GM12878 (cell line): ENCODE measurements around the gene MEGF9. TPM values are rescaled to one million over a fixed set of nuclear protein-coding genes. Genes with fewer than 3 reads are reported as not detected.

Source experiments
- ATAC-seq: fragments of 200-7000 bp; cut with Tn5 transposase; 3 replicates; pipeline ENCODE4 v1.9.1; 2020; ENCODE audit warnings: mild to moderate bottlenecking, moderate library complexity
- BruUV-seq: library from RNA; stranded (reverse); fragments of 400-500 nt; replicated peaks from 2 replicates; lab custom pipeline; 2021; lab: Mats Ljungman, UMichigan
- CTCF ChIA-PET: fragments of 300-600 bp; sonication (Branson Sonifier 250); formaldehyde crosslinking; extraction: SDS; loops from one replicate; lab custom pipeline; 2021; ENCODE audit warnings: inconsistent platforms; lab: Yijun Ruan, JAX
- POLR2A ChIA-PET: fragments of 350-600 bp; formaldehyde crosslinking; extraction: SDS; loops from one replicate; lab custom pipeline; 2021; ENCODE audit warnings: inconsistent platforms; lab: Charles Lee
- RAD21 ChIA-PET: fragments of 300-600 bp; sonication (Branson Sonifier 250); formaldehyde crosslinking; loops from one replicate; lab custom pipeline; 2023; ENCODE audit warnings: antibody characterized with exemption; ENCODE audit not compliant: unreplicated experiment; lab: Charles Lee
- SMC1A ChIA-PET: fragments of 300-600 bp; sonication (Branson Sonifier 250); formaldehyde crosslinking; loops from one replicate; lab custom pipeline; 2023; ENCODE audit not compliant: unreplicated experiment, uncharacterized antibody; lab: Charles Lee
- DNase-seq: peaks from one replicate; pipeline ENCODE4 v3.0.0-alpha.2; 2011; ENCODE audit warnings: low read depth, low spot score
- FAIRE-seq: peaks from 3 replicates; lab custom pipeline; 2011; peaks lifted over from hg19 to GRCh38; lab: Jason Lieb, UNC
- H2AFZ ChIP-seq: 2 replicates; pipeline ENCODE4 v1.6.0; 2011; ENCODE audit warnings: low read depth, low read length, control low read depth; ENCODE audit not compliant: control insufficient read depth
- H3K27ac ChIP-seq: 2 replicates; pipeline ENCODE4 v1.5.1; 2011; ENCODE audit warnings: control low read depth; ENCODE audit not compliant: control insufficient read depth, insufficient read depth
- H3K27me3 ChIP-seq, 2 experiments: replicated peaks in 1 of 2; 2 replicates each; pipeline versions ENCODE4 v1.6.0 to v1.6.1; 2011; ENCODE audit warnings: low read length in 1 of 2; ENCODE audit not compliant: control insufficient read depth in 2 of 2, insufficient read depth in 2 of 2
- H3K36me3 ChIP-seq, 2 experiments: 2 replicates each; pipeline ENCODE4 v1.5.1; 2011; ENCODE audit warnings: low read length in 1 of 2; ENCODE audit not compliant: control insufficient read depth in 2 of 2, insufficient read depth in 2 of 2
- H3K4me1 ChIP-seq: 2 replicates; pipeline ENCODE4 v1.6.1; 2011; ENCODE audit warnings: mild to moderate bottlenecking, low read length, moderate library complexity, mixed read lengths; ENCODE audit not compliant: control insufficient read depth, insufficient read depth
- H3K4me2 ChIP-seq: 2 replicates; pipeline ENCODE4 v1.6.0; 2011; ENCODE audit warnings: control low read depth; ENCODE audit not compliant: control insufficient read depth, insufficient read depth
- H3K4me3 ChIP-seq: fragments of 200-600 bp; sonication (generic); 2 replicates; pipeline ENCODE4 v1.5.1; 2016
- H3K79me2 ChIP-seq: 2 replicates; pipeline ENCODE4 v1.6.0; 2011; ENCODE audit warnings: low read length; ENCODE audit not compliant: control insufficient read depth, insufficient read depth
- H3K9ac ChIP-seq: 2 replicates; pipeline ENCODE4 v1.8.0; 2011; ENCODE audit warnings: low read length, control low read depth, mixed read lengths; ENCODE audit not compliant: control insufficient read depth, insufficient read depth
- H3K9me3 ChIP-seq: replicated peaks from 3 replicates; pipeline ENCODE4 v1.5.1; 2011; ENCODE audit warnings: mild to moderate bottlenecking, low read length; ENCODE audit not compliant: control insufficient read depth, insufficient read depth
- H4K20me1 ChIP-seq: 2 replicates; pipeline ENCODE4 v1.6.0; 2011; ENCODE audit not compliant: control insufficient read depth, insufficient read depth
- ATF7 ChIP-seq: fragments of 450-650 bp; IDR thresholded peaks from 2 replicates; pipeline ENCODE4 v1.6.1; 2016; ENCODE audit warnings: low read depth, mild to moderate bottlenecking
- CBX3 ChIP-seq: fragments of 200-600 bp; sonication (generic); IDR thresholded peaks from 2 replicates; pipeline ENCODE4 v1.6.1; 2016; ENCODE audit warnings: low read depth, borderline replicate concordance
- CBX5 ChIP-seq: sonication (generic); IDR thresholded peaks from 2 replicates; pipeline ENCODE4 v1.6.1; 2016; ENCODE audit warnings: low read depth, moderate library complexity, mild to moderate bottlenecking, inconsistent platforms
- CHD4 ChIP-seq: fragments of 200-600 bp; sonication (generic); IDR thresholded peaks from 2 replicates; pipeline ENCODE4 v1.6.1; 2016; ENCODE audit warnings: mild to moderate bottlenecking
- ESRRA ChIP-seq: IDR thresholded peaks from 2 replicates; pipeline ENCODE4 v1.6.1; 2012; ENCODE audit warnings: mild to moderate bottlenecking, low read length, improper control_type of control experiment
- EZH2 ChIP-seq: IDR thresholded peaks from 2 replicates; pipeline ENCODE4 v1.6.1; 2012; ENCODE audit warnings: low read depth, mild to moderate bottlenecking, control low read depth, inconsistent platforms, low read length, borderline replicate concordance; ENCODE audit not compliant: control insufficient read depth
- GATAD2B ChIP-seq: fragments of 450-650 bp; conservative IDR thresholded peaks from 2 replicates; pipeline ENCODE4 v1.6.1; 2017; ENCODE audit warnings: low read depth, mild to moderate bottlenecking, moderate library complexity
- NFYA ChIP-seq: IDR thresholded peaks from 2 replicates; pipeline ENCODE4 v1.6.1; 2011; ENCODE audit warnings: low read depth, mild to moderate bottlenecking, low read length, improper control_type of control experiment, borderline replicate concordance
- PKNOX1 ChIP-seq: fragments of 450-650 bp; IDR thresholded peaks from 2 replicates; pipeline ENCODE4 v1.6.1; 2016; ENCODE audit warnings: mild to moderate bottlenecking
- SIX5 ChIP-seq: IDR thresholded peaks from 2 replicates; pipeline ENCODE4 v1.6.1; 2011; ENCODE audit warnings: mild to moderate bottlenecking, low read depth, low read length, moderate library complexity; ENCODE audit not compliant: severe bottlenecking
- SREBF1 ChIP-seq: IDR thresholded peaks from 2 replicates; pipeline ENCODE4 v1.6.1; 2012; ENCODE audit warnings: mild to moderate bottlenecking, low read length
- STAT3 ChIP-seq: IDR thresholded peaks from 2 replicates; pipeline ENCODE4 v1.6.1; 2011; ENCODE audit warnings: low read depth, low read length, improper control_type of control experiment
- TBL1XR1 ChIP-seq: IDR thresholded peaks from 2 replicates; pipeline ENCODE4 v1.6.1; 2012; ENCODE audit warnings: low read depth, low read length, improper control_type of control experiment
- TCF3 ChIP-seq: IDR thresholded peaks from 2 replicates; pipeline ENCODE4 v1.6.1; 2012; ENCODE audit warnings: low read depth, mild to moderate bottlenecking, low read length, borderline replicate concordance; ENCODE audit not compliant: insufficient read depth
- YY1 ChIP-seq: IDR thresholded peaks from 2 replicates; pipeline ENCODE4 v1.6.1; 2011; ENCODE audit warnings: low read depth, mild to moderate bottlenecking, low read length
- ZBTB33 ChIP-seq: fragments of 450-650 bp; IDR thresholded peaks from 2 replicates; pipeline ENCODE4 v1.6.1; 2017; ENCODE audit warnings: mild to moderate bottlenecking
- ZNF217 ChIP-seq: fragments of 450-650 bp; IDR thresholded peaks from 2 replicates; pipeline ENCODE4 v1.6.1; 2017; ENCODE audit warnings: antibody characterized with exemption, mild to moderate bottlenecking
- WGBS: methylation state at CpG from one replicate; pipeline ENCODE4 v1.1.6; 2016; ENCODE audit warnings: low lambda C conversion rate; ENCODE audit not compliant: insufficient replicate concordance, insufficient coverage; ENCODE audit errors: missing lambda C conversion rate; 5-methylcytosine and 5-hydroxymethylcytosine counted together
- in situ Hi-C: fragments of 300-500 bp; cut with MboI; formaldehyde crosslinking; loops from 9 replicates; pipeline ENCODE4 v1.14.3; 2018; ENCODE audit warnings: mixed read lengths
- intact Hi-C: fragments of 100-400 bp; cut with micrococcal nuclease; formaldehyde crosslinking; loops from one replicate; pipeline ENCODE4 v1.14.2; 2022; ENCODE audit not compliant: unreplicated experiment
- polyA plus RNA-seq, 11 experiments: library from polyadenylated mRNA; depleted of rRNA in 4 of 11; unstranded in 6 of 11; stranded (reverse) in 5 of 11; fragments of >200 nt; fragmentation: Nextera tagmentation in 4 of 11; fragmentation: Illumina TruSeq in 1 of 11; extraction: Ambion mirVana in 4 of 11; extraction: Trizol in 1 of 11; gene quantifications; 1 replicate in 1 of 11; 2 replicates in 10 of 11; pipeline versions ENCODE4 v1.2.1 to v1.2.3, GENCODE V29; 2011 to 2016; ENCODE audit warnings: inconsistent platforms in 2 of 11, missing spikeins in 2 of 11, low read depth in 1 of 11
- total RNA-seq, 4 experiments: library from RNA; depleted of rRNA in 3 of 4; stranded (reverse); fragments of >200 nt in 3 of 4; fragmentation: Illumina TruSeq in 1 of 4; extraction: Trizol in 1 of 4; gene quantifications; 2 replicates each; pipeline versions ENCODE4 v1.2.1 to v1.2.3, GENCODE V29; 2013 to 2021

MEGF9 gene
- total and polyA plus RNA-seq, 10 of the 15 experiments (the other 5 are each of a cell fraction or from before 2014, with no cell fraction given), result 0.71 to 5.1 (median 2.6) TPM

- SMC1A ChIA-PET, result no interaction called here
- no peak overlapping the region for H3K9ac ChIP-seq
- no peaks in the 10 kb centered on the region for H3K79me2 ChIP-seq
- FAIRE-seq (no peak), ATAC-seq (no peak), DNase-seq (no peak)
- peaks cover 2 to 11% of the 10 kb centered on the region in 2 experiments; a peak in 3 of 4 replicates for H3K36me3 ChIP-seq
- CTCF ChIA-PET, result no interaction called here
- 50% methylated on average over 2 of the region's 2 CpGs for WGBS
- H2AFZ ChIP-seq, result no peak overlapping the region
- H3K27ac ChIP-seq, result no peak overlapping the region
- TF ChIP-seq CBX3, result no peak
- H3K4me1 ChIP-seq, result no peaks in the 10 kb centered on the region
- in situ Hi-C loops (no loop called here), intact Hi-C loops (no loop called here)
- no peaks in the 10 kb centered on the region for H4K20me1 ChIP-seq
- POLR2A ChIA-PET, result interaction anchor here (0.6 kb wide), 1 partner anchor 256 kb away, joined by 5 read pairs; no protein-coding TSS in a partner anchor
- no peak overlapping the region for H3K4me2 ChIP-seq
- no TSS peak for BruUV-seq
- RAD21 ChIA-PET, result no interaction called here
- H3K27me3 ChIP-seq, result no peaks in the 10 kb centered on the region
- H3K4me3 ChIP-seq, result no peak overlapping the region
- no peaks in the 10 kb centered on the region for H3K9me3 ChIP-seq
Measured at GRCh38 chr9:120557205-120557604, 157.1 kb downstream of the MEGF9 start.

- H3K79me2 ChIP-seq, result no peaks in the 10 kb centered on the region
- TF ChIP-seq YY1 (no peak), EZH2 (no peak), TBL1XR1 (no peak), ESRRA (no peak), PKNOX1 (no peak), STAT3 (no peak), SREBF1 (no peak), TCF3 (no peak), ZBTB33 (no peak), NFYA (no peak), CHD4 (no peak), ZNF217 (no peak), GATAD2B (no peak), CBX5 (no peak), SIX5 (no peak), ATF7 (no peak)
Measured at GRCh38 chr9:120556775-120557174, 157.5 kb downstream of the MEGF9 start.

More at GRCh38 chr9:120556775-120557174, 157.5 kb downstream of the MEGF9 start:
- no peak overlapping the region for H3K4me2 ChIP-seq
- ATAC-seq, result no peak
- intact Hi-C loops (no loop called here), in situ Hi-C loops (no loop called here)
- no peaks in the 10 kb centered on the region for H3K9me3 ChIP-seq
- WGBS, result 96% methylated on average over 3 of the region's 3 CpGs
- DNase-seq, result no peak
- H4K20me1 ChIP-seq, result no peaks in the 10 kb centered on the region
- peaks cover 2 to 11% of the 10 kb centered on the region in 2 experiments; a peak in 3 of 4 replicates for H3K36me3 ChIP-seq
- FAIRE-seq, result no peak
- no TSS peak for BruUV-seq
- H3K4me1 ChIP-seq, result no peaks in the 10 kb centered on the region
- H3K27ac ChIP-seq, result no peak overlapping the region
- no peak overlapping the region for H2AFZ ChIP-seq
- RAD21 ChIA-PET, result no interaction called here
- SMC1A ChIA-PET, result no interaction called here
- H3K9ac ChIP-seq, result no peak overlapping the region
- no peak overlapping the region for H3K4me3 ChIP-seq
- no peaks in the 10 kb centered on the region for H3K27me3 ChIP-seq
- POLR2A ChIA-PET, result interaction anchor here (0.6 kb wide), 1 partner anchor 257 kb away, joined by 5 read pairs; no protein-coding TSS in a partner anchor
- CTCF ChIA-PET, result no interaction called here
